ENCODE results near the gene MACROH2A1.
"Not testable (repeated sequence)": the region's sequence is repeated elsewhere in the genome, so short reads cannot be mapped to it uniquely, and the experiment has no call there.

MACROH2A1 gene

DNA sequence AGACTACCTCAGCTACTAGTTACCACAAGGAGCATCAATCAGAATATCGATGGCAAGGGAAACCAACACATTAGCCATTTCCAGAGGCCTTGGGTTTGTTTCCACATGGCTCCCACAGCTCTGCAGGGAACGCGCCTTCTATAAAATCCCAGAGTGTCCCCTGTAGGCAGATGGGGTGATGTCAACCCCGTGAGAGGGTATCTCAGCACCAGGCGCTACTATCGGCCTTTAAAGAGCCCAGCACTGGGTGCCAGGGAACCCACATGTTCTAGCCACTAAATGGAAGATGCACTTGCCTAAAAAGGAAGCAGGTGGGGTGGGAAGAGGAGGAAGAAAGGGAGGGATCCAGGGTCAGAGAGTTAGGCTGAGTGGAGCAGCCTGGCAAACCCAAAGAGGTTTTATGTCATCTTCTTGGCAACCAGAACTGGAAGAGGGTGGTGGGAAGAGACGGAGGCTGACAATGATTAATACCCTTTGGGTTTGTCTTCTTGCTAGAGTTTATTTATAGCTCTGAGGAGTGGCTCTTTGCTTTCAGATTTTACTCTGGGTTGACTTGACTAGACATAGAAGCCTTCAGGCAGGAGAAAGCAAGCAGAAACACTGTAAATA is 19.9 kb downstream of the MACROH2A1 start:
- in situ Hi-C loops (cut with MboI; ENCODE audit: low sequenced_read_pairs): no loop called here

DNA sequence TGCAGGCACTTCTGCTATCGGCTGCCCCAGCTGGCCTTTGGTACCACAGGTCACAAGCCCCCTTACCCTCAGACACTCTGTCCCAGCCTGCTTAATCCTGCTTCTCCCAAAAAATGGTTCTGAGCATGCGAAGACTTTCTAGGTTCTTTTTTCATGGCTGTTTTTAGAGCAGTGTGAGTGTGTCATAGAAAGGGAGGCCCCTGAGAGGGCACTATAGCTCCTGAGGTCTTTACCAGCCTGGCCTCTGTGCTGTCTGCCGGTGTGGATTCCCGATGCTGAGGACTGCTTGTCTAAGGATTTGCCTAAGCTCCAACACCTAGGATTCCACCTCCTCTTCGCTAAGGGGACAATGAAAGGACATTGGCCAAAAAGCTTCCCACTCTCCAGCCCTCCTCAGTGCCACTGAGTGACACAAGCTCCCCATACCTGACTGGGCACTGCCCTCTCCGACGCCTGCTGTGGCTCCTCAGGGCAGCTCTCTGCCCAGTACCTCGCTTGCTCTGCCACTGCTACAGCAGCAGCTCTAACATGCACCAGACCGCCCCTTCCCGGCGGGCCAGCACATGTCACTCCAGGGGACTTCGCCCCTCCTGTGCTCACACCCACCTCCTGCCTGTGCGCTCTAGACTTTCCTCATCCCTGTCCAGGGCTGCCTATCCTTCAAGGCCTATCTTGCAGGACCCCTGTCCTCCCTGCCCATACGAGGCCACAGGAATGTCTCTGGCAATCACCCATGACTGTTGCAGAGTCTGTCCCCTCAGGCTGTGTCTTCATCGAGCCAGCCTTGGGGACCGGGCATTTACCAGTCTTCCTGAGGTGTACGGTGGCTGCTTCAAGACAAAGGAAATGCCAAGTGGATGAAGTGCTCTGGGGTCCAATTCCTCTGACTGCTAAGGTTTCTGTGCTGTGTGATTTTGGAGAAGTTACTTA is 21.0 kb downstream of the MACROH2A1 start:
- in situ Hi-C loops (cut with MboI; ENCODE audit: low sequenced_read_pairs): no loop called here

DNA sequence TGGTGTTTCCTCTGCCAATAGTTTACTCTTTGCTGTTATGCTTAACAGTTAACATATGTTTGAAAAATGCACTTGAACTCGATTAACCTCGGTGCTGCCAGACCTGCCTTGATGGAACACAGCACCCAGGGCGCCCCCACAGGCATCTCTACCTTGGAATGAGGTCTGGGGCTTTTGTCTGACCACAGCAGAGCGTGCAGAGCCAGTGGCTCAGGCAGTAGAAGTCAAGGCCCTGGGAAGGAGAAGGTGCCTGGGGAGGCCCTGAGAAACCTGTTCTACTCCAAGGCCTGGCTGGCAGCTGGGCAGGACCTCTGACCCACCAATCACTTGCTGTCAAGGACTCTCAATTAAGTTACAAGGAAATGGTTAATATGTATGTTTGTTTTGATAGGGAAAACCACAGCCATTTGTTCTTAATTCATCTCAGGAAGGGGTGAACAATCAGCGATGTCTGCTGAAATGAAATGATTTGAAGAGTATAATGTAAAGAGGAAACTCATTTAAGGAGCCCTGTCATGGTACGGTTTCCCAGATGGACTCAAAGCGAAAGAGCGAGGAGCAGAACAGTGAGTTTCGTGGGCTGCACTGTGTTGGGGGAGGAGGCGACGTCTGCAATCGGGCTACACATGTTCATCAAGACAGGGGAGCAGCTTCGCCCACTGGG is 21.9 kb downstream of the MACROH2A1 start:
- in situ Hi-C loops (cut with MboI; ENCODE audit: low sequenced_read_pairs): no loop called here

DNA sequence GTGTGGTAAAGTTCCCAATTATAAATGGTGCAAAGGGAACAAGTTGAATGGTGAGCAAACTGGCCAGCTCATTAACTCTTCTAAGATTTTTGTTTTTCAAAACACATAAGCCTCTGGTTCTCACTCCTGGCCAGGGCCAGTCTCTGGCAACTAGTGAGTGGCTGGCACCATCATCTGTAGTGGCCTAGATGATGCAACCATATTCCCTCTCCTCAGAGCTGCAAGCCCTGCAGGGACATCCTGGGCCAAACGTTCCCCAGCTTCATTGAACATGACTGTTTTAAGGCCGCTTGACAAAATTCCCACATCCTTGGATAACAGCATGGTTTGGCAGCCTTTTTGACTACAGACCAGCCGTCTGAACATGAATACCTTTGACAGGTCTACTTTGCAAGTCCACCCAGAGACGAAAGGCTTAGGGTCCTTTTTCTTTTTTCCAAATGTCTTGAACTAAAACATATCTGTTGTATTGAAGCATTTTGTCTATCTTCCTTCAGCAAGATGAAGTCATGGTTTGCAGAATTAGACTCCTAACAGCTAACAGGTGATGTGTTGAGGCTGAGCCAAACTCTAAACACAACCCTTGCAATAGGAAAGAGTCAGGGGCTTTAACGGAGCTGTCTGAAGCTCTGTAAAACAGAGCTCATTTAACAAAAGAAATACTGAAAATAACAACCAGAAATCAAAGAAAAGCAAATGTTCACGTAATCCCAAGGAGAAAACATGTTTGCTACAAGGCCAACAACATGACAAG is 23.8 kb downstream of the MACROH2A1 start:
- in situ Hi-C loops (cut with MboI; ENCODE audit: low sequenced_read_pairs): no loop called here

DNA sequence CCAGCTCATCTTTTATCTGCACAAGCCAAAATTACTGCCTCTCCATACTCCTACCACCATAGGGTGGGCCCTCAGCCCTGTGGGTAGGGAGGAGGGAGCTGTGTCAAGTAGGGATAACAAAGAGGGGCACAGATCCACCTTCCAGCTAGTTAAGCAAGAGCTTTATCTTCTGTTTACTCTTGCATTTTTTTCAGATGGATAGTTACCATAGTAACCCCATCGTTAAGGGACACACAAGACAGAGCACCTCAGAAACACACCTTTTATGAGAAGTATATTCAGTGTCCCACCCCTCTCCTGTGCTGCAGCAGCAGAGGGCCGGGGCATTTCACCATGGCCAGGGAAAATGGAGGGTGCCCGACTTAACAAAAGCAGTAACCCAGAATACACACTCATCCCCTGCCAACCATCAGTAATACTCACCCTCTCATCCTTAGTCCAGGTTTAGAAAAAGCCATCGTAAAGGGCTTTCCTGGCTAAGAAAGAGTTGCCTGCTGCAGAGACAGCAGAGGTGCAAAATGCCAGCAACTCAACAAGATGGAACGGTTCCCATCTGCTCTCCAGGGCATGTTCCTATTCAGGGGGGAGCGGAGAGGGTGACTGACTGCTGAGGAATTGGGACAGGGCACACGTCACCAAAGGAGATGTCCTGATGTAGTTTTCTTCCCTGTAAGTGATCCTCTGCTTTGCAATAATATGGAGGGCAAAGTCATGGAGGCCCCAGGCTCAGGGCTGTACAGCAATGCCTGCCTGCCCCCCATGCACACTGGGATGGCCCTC is 25.1 kb downstream of the MACROH2A1 start:
- in situ Hi-C loops (cut with MboI; ENCODE audit: low sequenced_read_pairs): no loop called here

DNA sequence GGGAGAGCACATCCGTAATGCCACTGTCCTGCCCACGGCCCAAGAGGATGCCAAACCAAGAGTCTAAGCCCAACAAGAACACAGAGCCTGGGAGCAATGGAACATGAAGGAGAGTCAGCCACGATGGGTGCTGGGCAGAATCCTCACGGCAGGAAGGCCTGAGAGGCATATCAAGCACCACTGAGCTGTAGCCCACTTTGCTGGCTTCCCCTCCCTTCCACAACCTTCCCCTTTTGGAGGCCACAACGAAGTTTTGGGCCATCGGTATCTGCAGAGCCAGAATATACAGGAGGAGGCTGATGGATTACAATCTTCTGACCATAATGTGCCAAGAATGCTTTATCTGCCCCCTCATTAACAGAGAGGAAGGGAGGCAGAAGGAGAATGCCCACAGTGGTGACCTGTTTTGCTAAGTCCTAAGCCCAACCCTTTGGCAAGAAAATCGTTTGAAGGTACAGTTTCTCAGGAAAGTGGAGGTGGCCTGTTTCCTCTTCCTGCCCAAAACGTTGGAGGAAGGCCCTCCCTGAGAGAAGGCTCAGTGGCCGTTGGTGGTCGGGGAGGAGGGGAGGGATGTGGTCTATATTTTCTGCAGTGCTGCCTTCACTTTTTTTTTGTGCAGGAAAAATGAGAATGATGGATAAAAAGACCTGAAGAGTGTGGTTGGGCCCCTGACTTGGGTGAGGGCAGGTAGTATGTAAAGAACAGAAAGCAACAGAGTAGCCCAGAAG is 26.2 kb downstream of the MACROH2A1 start:
- in situ Hi-C loops (cut with MboI; ENCODE audit: low sequenced_read_pairs): no loop called here

DNA sequence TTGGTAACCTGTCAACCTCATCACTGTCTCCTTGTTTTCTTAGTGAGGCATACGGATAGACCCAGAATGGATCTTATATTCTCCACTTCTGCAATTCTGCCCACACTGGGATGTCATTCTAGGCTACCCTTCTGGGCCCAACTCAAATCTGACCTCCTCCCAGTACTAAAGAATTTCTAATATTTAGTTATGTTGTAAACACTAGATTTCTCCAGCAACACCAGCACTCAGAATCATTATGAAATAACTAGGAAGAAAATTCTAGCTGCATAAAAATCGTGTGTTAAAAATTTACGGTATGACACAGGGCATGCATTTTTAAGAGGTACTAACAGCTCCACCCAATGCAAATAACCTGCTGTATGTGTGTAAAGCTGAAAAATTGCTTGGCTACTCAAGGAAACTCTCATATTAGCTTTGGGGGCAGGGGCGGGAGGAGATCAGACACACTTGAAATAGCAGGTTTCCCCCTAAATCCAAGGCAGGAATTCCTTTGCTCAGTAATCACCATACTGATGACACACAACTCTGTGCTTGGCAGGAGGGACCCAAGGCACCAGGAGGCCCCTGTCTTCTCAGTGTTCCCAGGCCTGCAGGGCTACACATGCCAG is 27.3 kb downstream of the MACROH2A1 start:
- in situ Hi-C loops (cut with MboI; ENCODE audit: low sequenced_read_pairs): no loop called here

DNA sequence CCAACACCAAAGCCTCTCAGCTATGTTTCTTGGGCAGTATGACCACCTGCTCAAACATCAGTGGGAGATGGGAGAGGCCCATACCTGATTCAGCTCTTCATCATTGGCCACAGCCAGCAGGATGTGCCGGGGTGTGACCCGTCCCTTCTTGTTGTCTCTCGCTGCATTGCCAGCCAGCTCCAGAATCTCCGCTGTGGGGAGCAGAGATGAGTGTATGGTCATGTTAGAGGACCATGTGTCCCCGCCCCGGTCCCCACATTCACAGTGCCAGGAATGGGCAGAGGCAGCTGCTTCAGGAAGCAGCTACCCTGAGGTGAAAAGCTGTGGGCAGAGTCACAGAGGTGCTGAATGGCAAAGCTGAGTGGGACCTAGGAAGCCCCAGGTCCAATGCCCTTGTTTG is 29.1 kb downstream of the MACROH2A1 start:
- in situ Hi-C loops (cut with MboI; ENCODE audit: low sequenced_read_pairs): no loop called here

DNA sequence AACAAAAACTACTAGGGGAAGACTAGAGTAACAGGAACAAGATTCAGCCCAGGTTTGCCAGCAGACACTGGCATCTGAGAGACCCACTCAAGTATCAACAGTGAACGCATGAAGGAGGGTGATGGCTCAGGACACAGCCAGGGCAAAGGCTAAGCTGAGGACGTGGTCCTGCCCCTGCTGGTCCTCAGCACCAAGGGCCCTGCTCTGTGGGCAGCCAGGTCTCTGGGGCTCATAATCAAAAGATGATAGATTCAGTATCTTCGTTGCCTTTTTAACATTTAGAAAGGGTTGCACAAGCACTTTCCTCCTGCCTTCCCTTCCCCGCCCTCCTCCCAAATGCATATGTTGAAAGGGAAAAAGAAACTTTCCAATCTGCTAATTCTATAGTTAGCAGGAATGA is 31.5 kb downstream of the MACROH2A1 start:
- in situ Hi-C loops (cut with MboI; ENCODE audit: low sequenced_read_pairs): no loop called here

DNA sequence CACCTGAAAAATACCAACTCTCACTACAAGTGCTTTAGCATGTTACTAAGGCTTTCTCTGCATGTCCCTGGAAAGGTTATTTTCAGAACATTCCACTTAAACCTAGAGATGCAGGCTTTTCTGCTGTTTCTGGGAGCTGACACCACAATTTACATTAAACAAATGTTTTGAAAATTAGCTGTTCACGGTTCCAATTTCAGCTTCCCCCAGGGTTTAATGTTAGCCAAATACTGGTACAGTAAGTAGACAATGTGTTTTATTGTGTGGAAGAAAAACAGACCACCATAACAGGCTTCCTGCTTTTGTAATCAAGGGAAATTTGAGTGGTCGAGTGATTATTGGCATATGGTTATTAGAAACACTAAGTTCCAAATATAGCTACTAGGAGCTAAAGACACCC is 32.0 kb downstream of the MACROH2A1 start:
- in situ Hi-C loops (cut with MboI; ENCODE audit: low sequenced_read_pairs): no loop called here

DNA sequence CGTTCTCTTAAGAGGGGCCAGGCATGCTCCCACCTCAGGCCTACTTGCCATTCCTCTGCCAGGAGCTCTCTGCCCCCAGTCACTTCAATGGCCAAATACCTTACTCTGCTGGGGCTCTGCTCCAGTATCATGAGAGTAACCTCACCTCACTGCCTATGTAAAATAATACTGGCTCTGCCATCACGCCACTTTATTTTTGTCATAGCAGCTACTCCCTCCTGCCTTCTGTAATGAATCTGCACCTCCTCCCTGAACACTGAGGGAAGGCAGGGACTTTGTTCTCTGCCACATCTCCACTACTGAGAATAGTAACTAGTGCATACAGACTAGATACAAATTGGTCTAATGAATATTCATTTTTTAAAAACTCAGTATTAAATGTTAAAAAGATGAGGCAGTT is 33.8 kb downstream of the MACROH2A1 start:
- in situ Hi-C loops (cut with MboI; ENCODE audit: low sequenced_read_pairs): no loop called here

DNA sequence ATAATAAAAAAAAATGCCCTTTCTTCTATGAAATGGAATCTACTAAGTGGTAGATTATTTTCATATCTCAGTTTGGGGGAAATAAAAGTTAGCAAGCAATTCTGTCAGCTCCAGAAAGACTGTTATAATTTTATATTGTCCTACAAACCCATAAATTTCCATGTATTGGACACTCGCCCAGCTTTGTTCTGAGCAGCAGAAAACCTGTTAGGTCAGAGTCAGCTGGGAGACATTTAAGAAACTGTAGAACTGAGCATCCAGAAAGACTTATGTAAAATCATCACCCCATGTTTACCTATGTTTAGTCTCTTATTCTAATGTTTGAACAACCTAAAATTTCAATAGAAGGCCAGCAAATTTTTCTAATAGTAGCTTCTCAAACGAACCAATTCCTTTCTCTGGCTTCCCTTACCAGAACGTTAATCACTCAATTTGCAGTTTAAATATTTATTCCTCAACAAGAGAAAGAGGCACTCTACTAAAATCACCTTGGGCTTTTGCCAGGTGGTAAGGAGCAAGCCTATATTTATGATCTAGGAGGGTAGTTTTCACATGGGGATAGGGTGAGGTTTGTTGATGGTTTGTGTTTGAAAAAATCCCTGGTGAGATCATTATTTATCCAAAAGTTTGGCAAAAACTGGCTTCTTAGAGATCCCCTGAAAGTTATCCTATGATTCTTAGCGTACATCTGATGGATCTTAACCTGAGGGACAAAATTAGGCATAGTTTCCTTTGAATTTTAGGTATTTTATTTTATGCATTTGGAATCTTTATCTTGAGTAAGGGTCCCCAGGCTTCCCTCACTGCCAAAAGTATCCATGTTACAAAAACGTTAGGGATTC is 34.4 kb downstream of the MACROH2A1 start:
- in situ Hi-C loops (cut with MboI; ENCODE audit: low sequenced_read_pairs): no loop called here

DNA sequence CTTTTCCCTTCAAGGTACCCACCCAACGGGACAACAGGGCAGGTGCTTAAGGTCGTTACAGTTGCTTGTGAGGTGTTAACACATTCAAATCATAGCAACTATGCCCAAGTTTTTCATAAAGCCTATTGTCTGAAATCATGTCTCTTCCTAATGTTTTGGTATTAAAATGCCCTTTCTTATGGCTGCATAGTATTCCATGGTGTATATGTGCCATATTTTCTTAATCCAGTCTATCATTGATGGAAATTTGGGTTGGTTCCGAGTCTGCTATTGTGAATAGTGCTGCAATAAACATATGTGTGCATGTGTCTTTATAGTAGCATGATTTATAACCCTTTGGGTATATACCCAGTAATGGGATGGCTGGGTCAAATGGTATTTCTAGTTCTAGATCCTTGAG is 35.7 kb downstream of the MACROH2A1 start:
- in situ Hi-C loops (cut with MboI; ENCODE audit: low sequenced_read_pairs): not testable (repeated sequence)

DNA sequence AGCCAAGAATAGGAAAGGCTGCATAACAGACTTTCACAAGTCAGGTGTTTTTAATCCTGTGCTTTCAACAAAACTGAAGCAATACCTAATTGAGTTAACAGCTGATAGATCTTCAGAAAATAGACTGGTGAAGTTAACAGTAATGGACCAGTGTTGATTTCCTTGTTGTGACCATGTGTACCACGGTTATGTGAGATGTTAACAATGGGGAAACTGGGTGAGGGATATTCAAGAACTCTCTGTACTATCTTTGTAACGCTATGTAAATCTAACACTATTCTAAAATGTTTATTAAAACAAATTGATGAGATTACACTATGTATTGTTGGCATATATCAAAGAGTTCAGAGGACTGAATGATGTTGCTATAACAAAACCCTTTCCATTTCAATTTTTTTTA is 36.9 kb downstream of the MACROH2A1 start:
- in situ Hi-C loops (cut with MboI; ENCODE audit: low sequenced_read_pairs): no loop called here

DNA sequence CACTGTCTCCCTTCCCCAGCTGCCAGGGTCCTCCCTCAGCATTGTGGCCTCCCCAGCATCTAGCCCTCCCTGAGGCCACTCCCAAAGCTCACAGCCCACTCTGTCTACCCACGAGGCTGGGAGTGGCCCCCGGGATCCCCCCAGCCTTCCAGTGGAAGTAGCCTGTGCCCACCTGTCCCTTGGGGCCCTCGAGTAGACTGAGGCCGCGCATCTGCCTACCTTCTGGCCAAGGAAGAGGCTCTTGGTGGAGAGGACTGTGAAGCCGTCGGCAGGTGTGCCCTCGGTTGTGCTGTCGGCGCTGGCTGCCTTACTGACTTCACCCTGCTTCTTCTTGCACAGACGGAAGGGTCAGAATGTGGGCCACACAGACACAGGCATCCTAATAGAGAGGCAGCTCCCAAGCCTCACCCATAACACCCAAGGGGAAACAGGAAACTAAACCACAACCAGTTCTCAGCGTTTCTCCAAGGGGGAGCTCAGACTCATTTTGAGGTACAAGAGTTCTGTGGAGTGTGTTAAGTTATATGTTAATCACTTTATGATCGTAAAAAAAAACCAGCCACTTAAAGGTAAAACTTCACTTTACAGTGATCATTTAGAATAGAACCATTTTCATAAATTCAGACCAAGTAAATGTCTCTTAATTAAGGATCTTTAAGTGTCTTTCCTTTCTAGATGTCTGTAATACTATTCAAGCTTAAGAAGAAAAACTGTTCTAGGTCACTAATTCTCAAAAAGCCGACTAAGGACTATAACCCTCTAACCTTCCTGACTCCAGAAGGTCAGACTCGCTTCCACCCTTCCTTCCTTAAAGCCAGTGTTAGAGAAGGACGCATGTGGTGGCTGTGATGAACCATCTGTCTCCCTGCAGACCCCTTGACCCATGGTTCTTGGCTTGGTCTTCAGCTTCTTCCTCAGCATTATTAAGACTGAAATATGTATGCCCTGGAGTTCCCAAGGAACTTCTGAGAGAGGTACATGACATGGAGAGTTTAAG is 38.5 kb downstream of the MACROH2A1 start:
- in situ Hi-C loops (cut with MboI; ENCODE audit: low sequenced_read_pairs): no loop called here

DNA sequence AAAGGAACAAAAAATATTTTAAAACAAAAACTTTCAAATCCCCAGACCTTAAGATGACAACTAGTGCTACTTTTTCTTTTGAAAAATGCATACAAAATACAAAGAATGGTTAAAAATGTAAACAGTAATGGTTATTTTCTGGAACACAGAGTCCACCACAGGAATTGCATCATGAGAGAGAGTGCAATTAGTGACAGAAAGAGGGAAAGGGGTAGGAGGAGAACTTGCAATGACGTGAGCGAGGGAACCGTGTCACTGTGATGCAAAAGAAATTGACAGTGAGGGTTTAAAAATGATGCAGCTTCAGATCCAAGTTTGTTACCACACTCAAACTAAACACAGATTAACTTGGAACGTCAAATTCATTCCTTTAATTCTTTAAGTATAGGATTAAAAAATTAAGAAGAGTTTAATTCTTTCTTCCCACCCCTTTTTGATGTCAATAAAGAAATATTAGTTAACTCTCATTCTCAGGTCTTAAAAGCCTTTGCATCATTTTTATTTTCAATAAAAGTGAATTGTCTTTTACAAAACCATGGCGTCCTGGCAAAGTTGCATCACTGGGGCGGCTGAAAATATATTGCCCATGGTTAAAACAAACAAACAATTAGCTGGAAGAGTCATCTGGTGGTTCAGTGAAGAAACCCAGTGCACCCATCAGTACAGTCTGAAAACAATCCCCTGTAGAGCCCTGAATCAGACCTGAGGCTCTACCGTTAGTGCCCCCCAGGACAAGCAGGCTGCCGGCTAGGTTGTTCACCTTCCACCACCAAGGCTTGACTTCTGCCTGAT is 39.5 kb downstream of the MACROH2A1 start:
- in situ Hi-C loops (cut with MboI; ENCODE audit: low sequenced_read_pairs): no loop called here
